Muscle of leg (tissue), 11 donors: Measurements from ENCODE around the gene POM121L2. TPM values are rescaled to one million over a fixed set of nuclear protein-coding genes. Genes with fewer than 3 reads are reported as not detected.

Experiments
- DNase-seq: peaks from one replicate; pipeline ENCODE4 v3.0.0; 2013
- H3K27ac ChIP-seq: one replicate; pipeline ENCODE4 v1.5.1; 2013; ENCODE audit warnings: mild to moderate bottlenecking, low read length, control low read depth
- H3K27me3 ChIP-seq: one replicate; pipeline ENCODE4 v1.6.1; 2013; ENCODE audit warnings: low read length; ENCODE audit not compliant: control insufficient read depth, insufficient read depth
- H3K36me3 ChIP-seq: one replicate; pipeline ENCODE4 v1.6.1; 2013; ENCODE audit warnings: low read length; ENCODE audit not compliant: control insufficient read depth, insufficient read depth
- H3K4me1 ChIP-seq: one replicate; pipeline ENCODE4 v1.6.1; 2013; ENCODE audit warnings: low read length; ENCODE audit not compliant: control insufficient read depth, insufficient read depth
- H3K4me3 ChIP-seq: one replicate; pipeline ENCODE4 v1.5.1; 2013; ENCODE audit warnings: low read length, control low read depth
- H3K9me3 ChIP-seq: replicated peaks from 2 replicates; pipeline ENCODE4 v1.6.1; 2013; ENCODE audit warnings: low read depth, low read length; ENCODE audit not compliant: control insufficient read depth
- WGBS: methylation state at CpG from one replicate; pipeline ENCODE4 v1.1.5; 2013; ENCODE audit warnings: missing lambda C conversion rate; ENCODE audit not compliant: insufficient coverage; 5-methylcytosine and 5-hydroxymethylcytosine counted together
- polyA plus RNA-seq, 8 donors: library from polyadenylated mRNA; unstranded; fragments of 120-200 nt; gene quantifications; one replicate each; pipeline versions ENCODE4 v1.2.1 to v1.2.3, GENCODE V29; 2013; ENCODE audit warnings: inconsistent platforms in 1 of 8, low replicate concordance in 1 of 8; ENCODE audit not compliant: insufficient read length in 8 of 8, insufficient read depth in 1 of 8
- total RNA-seq: library from RNA; stranded (reverse); fragments of 120-200 nt; gene quantifications from one replicate; pipeline ENCODE4 v1.2.4, GENCODE V29; 2013

POM121L2 gene
- total and polyA plus RNA-seq, 9 donors: not detected

DNA sequence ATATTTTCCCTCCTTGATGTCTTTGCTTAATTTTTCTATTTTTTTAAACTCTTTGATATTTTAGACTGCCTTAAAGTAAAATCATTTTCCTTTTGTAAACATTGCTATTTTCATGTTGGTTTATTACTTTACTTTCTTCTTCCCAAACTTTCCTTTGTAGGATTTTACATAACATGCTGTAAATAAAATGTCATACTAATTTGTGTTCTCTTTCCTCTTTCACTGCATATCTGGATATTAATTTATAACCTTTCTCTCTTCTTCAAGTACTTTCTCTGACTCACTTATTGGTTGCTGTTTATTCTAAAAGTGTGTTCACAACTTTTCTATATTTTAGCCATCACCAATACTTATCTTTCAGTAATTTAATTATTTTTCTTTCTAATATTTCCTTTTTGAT is 9.3 kb upstream of the POM121L2 start:
- H3K27me3 ChIP-seq: peaks cover 12% of the 10 kb centered on the region
- DNase-seq: no peak
- H3K36me3 ChIP-seq: no peaks in the 10 kb centered on the region
- no peak overlapping the region for H3K4me3 ChIP-seq
- no peaks in the 10 kb centered on the region for H3K9me3 ChIP-seq
- no peaks in the 10 kb centered on the region for H3K4me1 ChIP-seq
- no peak overlapping the region for H3K27ac ChIP-seq

DNA sequence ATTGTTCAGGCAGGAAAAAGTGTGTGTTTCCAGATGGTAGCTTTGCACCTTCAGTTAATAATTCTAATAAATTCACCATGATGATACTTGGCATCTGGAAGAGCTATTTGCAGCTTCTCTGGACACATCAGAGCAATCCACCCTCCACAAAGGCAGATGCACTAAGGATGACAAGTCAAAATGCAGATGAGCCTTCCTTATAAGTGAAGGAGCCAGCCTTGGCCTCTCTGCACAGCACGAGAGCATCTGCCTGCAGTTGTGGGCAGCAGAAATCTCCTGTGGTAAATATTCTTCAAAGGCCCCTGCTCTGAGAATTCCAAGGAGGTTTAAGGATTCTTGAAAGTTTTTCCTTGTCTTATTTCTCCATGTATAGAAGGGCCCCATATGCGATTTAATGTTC is 6.9 kb upstream of the POM121L2 start:
- Histone ChIP-seq H3K9me3 (no peaks in the 10 kb centered on the region), H3K4me3 (no peak overlapping the region), H3K36me3 (no peaks in the 10 kb centered on the region), H3K27ac (no peak overlapping the region), H3K4me1 (no peaks in the 10 kb centered on the region), H3K27me3 (peaks cover 12% of the 10 kb centered on the region)
- WGBS: no CpG with 5 or more reads among the region's 2 CpGs
- DNase-seq: no peak

DNA sequence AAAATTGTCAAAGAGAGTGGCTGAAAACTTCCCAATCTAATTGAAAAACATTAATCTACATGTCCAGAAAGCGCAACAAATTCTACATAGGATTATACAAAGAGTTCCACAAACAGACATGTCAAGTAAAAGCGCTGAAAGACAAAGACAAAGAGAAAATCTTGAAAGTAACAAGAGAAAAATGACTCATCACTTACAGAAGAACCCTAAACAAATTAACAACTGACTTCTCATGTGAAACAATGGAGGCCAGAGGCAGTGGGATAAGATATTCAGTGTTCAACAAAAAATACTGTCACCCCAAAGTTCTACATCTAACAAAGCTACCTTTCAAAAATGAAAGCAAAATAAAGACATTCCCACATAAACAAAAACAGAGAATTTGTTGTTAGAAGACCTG is 2.0 kb upstream of the POM121L2 start:
- peaks cover 5% of the 10 kb centered on the region for H3K4me1 ChIP-seq
- peaks cover 46% of the 10 kb centered on the region for H3K27me3 ChIP-seq
- no peaks in the 10 kb centered on the region for H3K9me3 ChIP-seq
- WGBS: no CpG with 5 or more reads among the region's 2 CpGs
- no peak overlapping the region for H3K4me3 ChIP-seq
- no peak for DNase-seq
- no peaks in the 10 kb centered on the region for H3K36me3 ChIP-seq
- H3K27ac ChIP-seq: no peak overlapping the region

DNA sequence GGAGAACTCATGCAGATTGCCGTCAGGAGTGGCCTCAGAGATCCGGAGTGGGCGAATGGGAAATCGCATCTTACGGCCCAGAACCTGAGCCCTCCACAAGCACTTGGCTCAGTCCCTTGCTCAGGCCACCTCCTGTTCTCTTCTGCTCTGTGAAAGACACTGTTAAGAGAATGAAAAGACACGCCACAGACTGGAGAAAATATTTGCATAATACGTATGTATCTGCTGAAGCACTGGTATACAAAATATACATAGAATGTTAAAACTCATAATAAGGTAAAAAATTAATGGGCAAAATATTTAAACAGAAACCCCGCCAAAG is 838 bp upstream of the POM121L2 start:
- no peaks in the 10 kb centered on the region for H3K36me3 ChIP-seq
- H3K9me3 ChIP-seq: no peaks in the 10 kb centered on the region
- H3K27ac ChIP-seq: no peak overlapping the region
- WGBS: 0% methylated on average over 5 of the region's 8 CpGs
- H3K27me3 ChIP-seq: peaks cover 43% of the 10 kb centered on the region
- no peak overlapping the region for H3K4me3 ChIP-seq
- DNase-seq: no peak
- peaks cover 5% of the 10 kb centered on the region for H3K4me1 ChIP-seq

DNA sequence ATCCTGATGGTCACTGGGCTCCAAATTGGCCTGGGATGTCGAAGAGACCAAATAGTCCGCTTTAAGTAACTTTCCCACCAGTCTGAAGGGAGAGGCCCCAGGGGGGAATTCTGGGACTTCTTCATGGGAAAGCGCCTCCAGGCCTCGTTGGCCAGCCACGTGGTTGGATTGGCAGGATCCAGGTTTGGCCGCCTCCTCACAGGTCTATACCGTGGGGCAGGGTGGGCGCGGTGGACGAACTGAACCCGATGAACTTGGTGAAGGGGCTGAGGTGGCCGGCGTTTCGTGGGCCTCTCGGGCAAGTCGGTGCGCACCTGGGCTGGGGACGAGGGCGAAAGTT is 297 bp downstream of the POM121L2 start:
- no peak overlapping the region for H3K4me3 ChIP-seq
- WGBS: 3% methylated on average over 16 of the region's 19 CpGs

DNA sequence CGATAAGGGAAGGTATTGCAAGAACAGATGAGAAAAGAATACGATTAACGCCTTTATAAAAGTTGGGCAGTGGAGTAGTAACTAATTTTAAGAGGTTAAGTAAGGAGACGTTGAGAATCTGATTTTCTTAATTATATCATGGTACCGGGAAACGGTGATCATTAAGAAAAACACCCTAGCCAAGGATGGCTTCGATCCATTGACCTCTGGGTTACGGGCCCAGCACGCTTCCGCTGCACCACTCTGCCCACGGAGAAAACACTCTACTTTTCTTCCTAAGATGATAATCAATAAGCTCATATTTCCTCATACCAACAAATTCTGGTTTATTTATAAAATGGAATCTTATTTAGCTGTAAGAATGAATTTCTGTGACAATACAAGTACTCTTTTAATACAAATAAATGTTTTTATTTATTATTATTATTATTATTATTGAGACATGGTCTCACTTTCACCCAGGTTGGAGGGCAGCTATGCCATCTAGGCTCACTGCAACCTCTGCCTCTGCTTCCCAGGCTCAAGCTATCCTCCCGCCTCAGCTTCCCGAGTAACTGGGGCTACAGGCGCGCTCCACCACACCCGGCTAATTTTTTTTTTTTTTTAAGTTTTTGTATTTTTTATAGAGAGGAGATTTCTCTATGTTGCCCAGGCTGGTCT is 8.3 kb downstream of the POM121L2 start:
- Histone ChIP-seq H3K4me1 (no peaks in the 10 kb centered on the region), H3K27me3 (peaks cover 41% of the 10 kb centered on the region), H3K4me3 (no peak overlapping the region), H3K9me3 (no peaks in the 10 kb centered on the region), H3K27ac (no peak overlapping the region), H3K36me3 (no peaks in the 10 kb centered on the region)
- WGBS: 13% methylated on average over 1 of the region's 16 CpGs
- DNase-seq: no peak

More for the DNA sequence above, 297 bp downstream of the POM121L2 start:
- Histone ChIP-seq H3K36me3 (no peaks in the 10 kb centered on the region), H3K4me1 (peaks cover 5% of the 10 kb centered on the region), H3K9me3 (no peaks in the 10 kb centered on the region), H3K27ac (no peak overlapping the region), H3K27me3 (peaks cover 41% of the 10 kb centered on the region)
- no peak for DNase-seq

DNA sequence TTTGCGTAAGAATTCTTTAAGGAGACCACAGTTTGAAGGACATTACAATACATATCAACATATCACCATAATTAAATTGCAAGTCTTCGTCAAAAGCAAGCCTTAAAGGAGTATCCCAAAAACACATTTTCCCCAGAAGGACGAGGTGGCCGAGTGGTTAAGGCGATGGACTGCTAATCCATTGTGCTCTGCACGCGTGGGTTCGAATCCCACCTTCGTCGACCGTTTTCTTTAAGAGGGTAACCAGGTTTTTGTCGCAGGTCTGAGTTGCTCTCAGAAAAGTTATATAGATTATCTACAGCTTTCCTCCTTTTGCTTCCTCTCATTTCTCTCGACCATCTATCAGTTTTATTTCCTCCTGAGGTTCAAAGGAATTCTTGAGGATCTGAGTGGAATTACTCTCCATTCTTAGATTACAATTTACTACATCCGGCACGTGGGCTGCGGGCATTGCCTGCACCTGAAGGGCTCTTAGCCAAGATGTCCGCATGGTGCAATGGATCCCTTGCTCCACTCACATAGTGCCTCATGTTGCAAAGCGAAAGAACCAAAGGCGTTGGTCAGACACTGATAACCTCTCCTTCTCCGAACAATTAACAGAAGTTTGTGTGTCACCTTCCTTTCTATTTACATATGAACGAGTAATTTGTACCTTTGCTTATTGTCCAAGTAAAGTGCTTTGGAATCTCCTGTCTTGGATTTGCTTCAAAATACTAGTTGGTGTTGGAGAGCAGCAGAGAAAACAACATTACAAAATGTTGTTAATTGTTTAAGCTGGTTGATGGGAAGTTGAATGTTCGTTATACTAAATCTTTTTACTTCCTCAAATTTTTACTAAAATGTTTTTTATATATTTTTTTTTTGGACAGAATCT is 14.0 kb downstream of the POM121L2 start:
- Histone ChIP-seq H3K4me1 (peaks cover 3% of the 10 kb centered on the region), H3K9me3 (no peaks in the 10 kb centered on the region), H3K36me3 (no peaks in the 10 kb centered on the region), H3K27me3 (peaks cover 74% of the 10 kb centered on the region), H3K27ac (no peak overlapping the region), H3K4me3 (no peak overlapping the region)
- DNase-seq: no peak
- WGBS: 23% methylated on average over 12 of the region's 22 CpGs

DNA sequence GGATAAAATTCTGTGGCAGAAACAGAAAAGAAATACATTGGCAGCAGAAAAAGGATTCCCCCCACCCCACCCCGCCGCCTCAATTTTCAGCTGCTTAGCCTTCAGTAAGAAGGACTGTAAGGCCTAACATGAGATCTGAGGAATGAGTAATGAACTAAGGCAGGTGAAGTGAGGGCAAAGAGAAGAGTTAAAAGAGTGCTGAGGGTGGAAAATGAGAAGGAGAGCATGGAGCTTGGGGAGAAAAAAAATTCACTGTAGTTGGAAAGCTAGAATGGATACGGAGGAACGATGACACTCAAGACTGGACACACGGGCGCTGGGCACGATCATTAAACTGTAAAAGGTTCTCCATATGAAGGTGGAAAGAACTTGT is 14.6 kb downstream of the POM121L2 start:
- Histone ChIP-seq H3K27me3 (peaks cover 74% of the 10 kb centered on the region), H3K27ac (no peak overlapping the region), H3K9me3 (no peaks in the 10 kb centered on the region), H3K36me3 (no peaks in the 10 kb centered on the region), H3K4me1 (peaks cover 3% of the 10 kb centered on the region), H3K4me3 (no peak overlapping the region)
- 0% methylated on average over 2 of the region's 7 CpGs for WGBS
- no peak for DNase-seq

DNA sequence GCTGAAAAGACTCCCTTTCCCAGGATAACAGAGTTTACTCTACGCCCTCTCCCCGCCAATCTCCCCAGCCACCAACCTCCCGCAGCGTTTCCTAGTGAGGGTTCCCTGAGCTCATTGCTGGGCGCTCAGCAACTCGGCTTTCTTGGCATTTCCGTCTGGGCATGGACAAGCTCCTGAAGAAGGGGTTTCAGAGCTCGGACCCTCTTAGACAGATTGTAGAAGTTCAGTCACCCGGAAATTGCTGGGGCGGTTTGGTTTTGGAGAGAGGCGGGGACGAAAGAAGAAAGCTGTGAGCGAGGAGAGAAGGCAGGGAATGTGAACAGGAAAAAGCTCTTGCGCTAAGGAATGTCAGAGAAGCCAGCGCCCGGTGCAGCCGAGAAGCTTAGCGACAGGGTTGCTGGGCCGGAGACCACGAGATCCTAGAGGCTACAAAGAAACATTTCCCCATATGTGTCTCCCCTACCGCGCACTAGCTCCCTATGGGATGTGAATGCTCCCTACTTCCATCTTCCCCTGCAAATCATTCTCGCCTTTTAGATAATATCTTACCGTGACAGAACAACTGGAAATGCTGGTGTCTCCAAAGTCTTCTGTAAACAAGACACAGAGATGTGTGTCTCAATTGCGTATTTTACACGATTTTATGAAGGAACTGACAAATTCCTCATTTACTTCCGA is 15.8 kb downstream of the POM121L2 start:
- H3K4me1 ChIP-seq: peaks cover 3% of the 10 kb centered on the region
- 0% methylated on average over 17 of the region's 27 CpGs for WGBS
- DNase-seq: no peak
- no peaks in the 10 kb centered on the region for H3K36me3 ChIP-seq
- H3K27ac ChIP-seq: no peak overlapping the region
- no peak overlapping the region for H3K4me3 ChIP-seq
- H3K9me3 ChIP-seq: no peaks in the 10 kb centered on the region
- peaks cover 73% of the 10 kb centered on the region for H3K27me3 ChIP-seq

DNA sequence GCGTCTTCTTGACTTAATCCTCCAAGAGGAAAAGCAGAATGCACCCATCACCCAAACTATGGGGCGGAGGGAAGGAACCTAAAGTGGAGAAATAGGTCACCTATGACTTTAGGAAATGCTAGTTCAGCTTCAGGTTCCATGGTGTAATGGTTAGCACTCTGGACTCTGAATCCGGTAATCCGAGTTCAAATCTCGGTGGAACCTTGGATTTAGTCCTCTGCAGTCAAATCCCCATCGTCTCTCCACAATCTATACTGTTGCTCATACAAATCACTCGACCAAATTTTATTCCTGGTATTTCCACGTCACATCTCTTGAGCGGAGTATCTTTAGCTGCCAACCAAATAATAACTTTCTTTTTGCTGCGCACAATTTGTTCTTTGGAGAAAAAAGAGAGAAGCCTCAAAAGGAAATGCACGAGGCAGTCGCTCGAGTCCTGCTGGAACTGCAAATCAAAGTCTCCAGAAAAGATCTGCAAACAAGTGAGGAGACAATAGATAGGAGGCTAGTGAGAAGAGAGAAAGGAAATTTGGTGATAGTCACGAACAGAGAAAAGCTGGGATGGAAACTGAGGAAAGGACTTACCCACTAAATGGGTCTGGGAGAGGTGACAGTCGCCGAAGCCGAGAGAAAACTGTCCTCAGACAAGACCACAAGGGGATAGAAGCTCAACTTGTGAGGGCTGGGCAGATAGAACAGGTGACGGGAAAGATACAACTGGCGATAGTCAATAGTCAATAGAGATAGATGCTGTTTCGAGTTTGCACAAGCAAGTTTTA is 16.6 kb downstream of the POM121L2 start:
- Histone ChIP-seq H3K4me1 (peaks cover 3% of the 10 kb centered on the region), H3K4me3 (no peak overlapping the region), H3K9me3 (no peaks in the 10 kb centered on the region), H3K27ac (no peak overlapping the region), H3K36me3 (no peaks in the 10 kb centered on the region), H3K27me3 (peaks cover 74% of the 10 kb centered on the region)
- no peak for DNase-seq
- 1% methylated on average over 9 of the region's 20 CpGs for WGBS
